ENCODE data around the gene PKP1.
A peak's percentile ranks its signal among the peaks of the same experiment; 100 is the strongest.

Gene PKP1

DNA sequence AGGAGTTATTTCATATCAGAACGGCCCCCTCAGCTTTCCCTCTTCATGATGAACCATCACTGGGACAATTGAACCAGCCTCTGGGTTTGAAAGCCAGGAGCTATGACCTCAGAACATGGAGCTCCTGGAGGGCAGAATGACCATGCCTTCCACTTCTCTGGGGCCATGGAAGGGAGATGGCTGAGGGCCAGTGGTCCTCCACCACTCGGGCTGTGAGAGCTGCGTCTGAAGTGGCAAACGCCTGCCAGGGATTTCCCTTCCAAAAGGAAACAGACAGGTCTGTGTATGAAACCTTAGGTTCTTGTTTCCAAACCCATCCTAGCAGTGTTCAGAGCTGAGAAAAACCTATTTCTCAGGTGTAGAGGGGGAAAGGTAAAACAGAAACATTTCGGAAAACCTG, 22.5 kb downstream of the PKP1 start:
- TF ChIP-seq Cebpa-rat (IDR thresholded peaks at IDR 0.05): no peak
- peaks cover 94% of the 10 kb centered on the region for H3K4me1 ChIP-seq
- no peaks in the 10 kb centered on the region for H3K36me3 ChIP-seq
- peak overlapping the region; percentile 87; the same call in 1 of the 2 replicates for H3K4me2 ChIP-seq
- H3K4me3 ChIP-seq: no peak overlapping the region
- H3K27ac ChIP-seq: peak overlapping the region; percentile 5; the same call in 1 of the 2 replicates
- no peak overlapping the region for H3K9ac ChIP-seq
- no peaks in the 10 kb centered on the region for H3K9me3 ChIP-seq
- no peaks in the 10 kb centered on the region for H4K20me1 ChIP-seq
- H3K27me3 ChIP-seq: no peaks in the 10 kb centered on the region

DNA sequence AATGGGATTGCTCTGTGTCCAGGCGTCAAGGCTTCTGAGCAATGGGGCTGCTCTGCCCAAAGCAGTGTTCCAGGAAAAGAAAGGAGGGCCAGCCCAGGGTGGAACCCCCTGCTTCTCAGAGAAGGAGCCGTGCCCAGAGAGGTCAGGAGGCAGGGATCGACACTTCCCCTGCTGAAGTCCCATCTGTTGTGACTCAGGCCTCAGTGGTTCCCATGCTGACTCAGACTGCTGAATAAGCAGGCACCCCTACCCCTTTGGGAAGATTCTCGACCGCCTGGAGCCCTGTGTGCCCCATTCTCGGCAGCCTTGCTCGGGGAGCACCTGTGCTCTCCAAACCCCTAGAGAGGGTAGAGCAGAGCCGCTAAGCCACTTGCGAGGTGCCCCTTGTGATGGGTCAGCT, 23.9 kb downstream of the PKP1 start:
- H3K36me3 ChIP-seq: no peaks in the 10 kb centered on the region
- no peaks in the 10 kb centered on the region for H3K27me3 ChIP-seq
- H3K9ac ChIP-seq: no peak overlapping the region
- peaks cover 94% of the 10 kb centered on the region for H3K4me1 ChIP-seq
- peak overlapping the region; percentile 17; the same call in 1 of the 2 replicates for H3K4me2 ChIP-seq
- H3K4me3 ChIP-seq: no peak overlapping the region
- peak overlapping the region; percentile 32; the same call in 1 of the 2 replicates for H3K27ac ChIP-seq
- no peaks in the 10 kb centered on the region for H3K9me3 ChIP-seq
- no peak for TF ChIP-seq Cebpa-rat (IDR thresholded peaks at IDR 0.05)
- H4K20me1 ChIP-seq: no peaks in the 10 kb centered on the region

DNA sequence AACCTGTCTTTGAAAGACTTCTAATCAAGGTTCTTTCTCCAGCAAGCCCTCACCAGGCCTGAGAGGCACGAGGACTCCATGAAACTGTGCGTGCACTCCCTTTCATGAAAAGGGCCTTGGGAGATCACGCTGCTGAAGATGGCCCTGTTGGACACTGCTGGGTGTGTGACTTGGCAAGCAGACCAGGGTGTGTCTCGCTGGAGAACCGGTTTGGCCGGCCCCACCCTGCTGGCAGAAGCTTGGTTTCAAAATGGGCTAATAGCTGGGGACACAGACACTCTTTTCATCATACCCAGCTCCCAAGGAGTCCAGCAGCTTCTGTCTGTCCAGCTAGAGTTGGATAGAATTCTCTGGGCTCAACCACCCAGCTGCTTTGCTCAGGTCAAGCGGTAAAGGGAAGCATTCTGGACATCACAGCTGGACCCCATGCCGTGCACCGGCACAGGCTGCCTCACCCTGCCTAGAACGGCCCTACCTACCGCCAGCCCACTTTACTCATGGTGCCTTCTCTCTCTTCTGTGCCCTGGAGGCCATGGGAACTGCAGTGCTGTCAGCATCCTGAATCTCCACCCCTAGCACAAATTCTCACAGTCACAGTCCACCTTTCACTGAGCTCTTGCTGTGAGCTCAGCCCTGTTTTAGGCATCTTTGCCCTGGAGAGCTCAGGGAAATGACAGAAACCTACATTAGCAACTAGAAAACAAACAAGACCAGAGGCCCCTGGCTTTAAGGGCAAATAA, 24.6 kb downstream of the PKP1 start:
- no peaks in the 10 kb centered on the region for H3K36me3 ChIP-seq
- peak overlapping the region; percentile 74; the same call in 1 of the 2 replicates for H3K27ac ChIP-seq
- no peaks in the 10 kb centered on the region for H4K20me1 ChIP-seq
- H3K27me3 ChIP-seq: no peaks in the 10 kb centered on the region
- H3K4me2 ChIP-seq: peak overlapping the region; percentile 17; the same call in 1 of the 2 replicates
- H3K4me1 ChIP-seq: peaks cover 94% of the 10 kb centered on the region
- no peaks in the 10 kb centered on the region for H3K9me3 ChIP-seq
- no peak for TF ChIP-seq Cebpa-rat (IDR thresholded peaks at IDR 0.05)
- H3K4me3 ChIP-seq: no peak overlapping the region
- no peak overlapping the region for H3K9ac ChIP-seq

DNA sequence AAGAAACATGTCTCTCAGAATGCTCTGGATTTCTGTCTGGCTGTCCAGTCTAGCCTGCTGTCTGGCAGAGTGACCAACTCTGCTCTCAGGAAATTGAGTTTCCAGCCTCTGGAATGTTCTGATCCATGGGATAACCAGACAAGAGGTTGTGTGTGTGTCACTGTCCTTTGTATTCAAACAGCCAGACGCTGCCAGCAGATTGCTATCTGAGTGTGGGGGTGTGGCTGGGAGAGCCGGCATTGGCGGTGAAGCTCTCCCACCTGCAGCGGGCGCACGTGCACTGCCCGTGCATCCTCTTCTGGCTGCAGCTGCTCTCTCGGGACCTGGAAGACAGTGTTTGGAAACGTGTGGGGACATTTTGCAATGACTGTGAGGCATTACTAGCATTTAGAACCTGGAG, 26.1 kb downstream of the PKP1 start:
- peak overlapping the region; percentile 74 for H3K27ac ChIP-seq
- H3K4me3 ChIP-seq: no peak overlapping the region
- H3K27me3 ChIP-seq: no peaks in the 10 kb centered on the region
- H3K36me3 ChIP-seq: no peaks in the 10 kb centered on the region
- peak overlapping the region; percentile 92 for H3K4me2 ChIP-seq
- no peaks in the 10 kb centered on the region for H3K9me3 ChIP-seq
- 0 out of 2 replicates have a peak overlapping the region, but pooled peaks have one; percentile 17 for H3K9ac ChIP-seq
- peaks cover 86% of the 10 kb centered on the region for H3K4me1 ChIP-seq
- TF ChIP-seq Cebpa-rat (IDR thresholded peaks at IDR 0.05): 0 out of 2 replicates have a peak, but pooled peaks have one; percentile 27
- H4K20me1 ChIP-seq: no peaks in the 10 kb centered on the region

DNA sequence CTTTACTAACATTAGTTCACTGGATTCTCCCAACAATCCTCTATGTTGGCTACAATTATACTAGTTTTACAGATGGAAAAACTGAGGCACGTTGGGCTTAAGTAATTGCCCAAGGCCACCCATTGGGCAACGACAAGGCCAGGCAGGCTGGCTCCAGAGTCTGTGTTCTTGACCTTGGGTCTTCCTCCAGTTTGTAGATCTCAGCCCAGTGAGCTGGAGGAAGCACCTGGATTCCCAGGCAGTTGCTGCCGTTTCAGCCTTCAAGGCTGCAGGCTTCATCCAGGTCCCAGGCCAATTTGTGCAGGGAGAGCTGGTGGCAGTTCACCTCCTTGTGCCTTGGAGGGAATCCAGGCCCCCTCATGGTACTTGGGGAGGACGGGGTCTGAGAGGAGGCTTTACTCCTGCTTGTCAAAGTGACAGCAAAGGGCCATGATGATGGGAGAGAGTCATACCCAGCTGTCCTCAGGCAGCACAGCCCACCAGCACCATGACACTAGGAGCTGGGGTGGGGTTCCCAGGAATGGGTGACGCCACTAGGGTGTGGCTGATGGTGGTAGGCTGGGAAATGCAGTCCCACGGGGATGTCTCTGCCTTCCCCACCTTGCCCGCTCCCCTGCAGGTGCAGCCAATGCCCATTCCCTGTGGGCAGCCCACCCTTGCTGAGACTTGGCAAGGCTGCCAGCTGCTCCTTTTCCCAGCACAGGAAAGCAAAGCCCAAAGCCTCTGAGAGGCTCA, 27.1 kb downstream of the PKP1 start:
- Histone ChIP-seq H3K27me3 (no peaks in the 10 kb centered on the region), H3K27ac (peak overlapping the region; percentile 74), H3K4me1 (peaks cover 76% of the 10 kb centered on the region), H3K36me3 (no peaks in the 10 kb centered on the region), H3K9me3 (no peaks in the 10 kb centered on the region), H3K4me3 (peak overlapping the region; percentile 1; the same call in 1 of the 2 replicates), H3K9ac (no peak overlapping the region), H4K20me1 (no peaks in the 10 kb centered on the region), H3K4me2 (peak overlapping the region; percentile 92)
- TF ChIP-seq Cebpa-rat (IDR thresholded peaks at IDR 0.05): no peak

DNA sequence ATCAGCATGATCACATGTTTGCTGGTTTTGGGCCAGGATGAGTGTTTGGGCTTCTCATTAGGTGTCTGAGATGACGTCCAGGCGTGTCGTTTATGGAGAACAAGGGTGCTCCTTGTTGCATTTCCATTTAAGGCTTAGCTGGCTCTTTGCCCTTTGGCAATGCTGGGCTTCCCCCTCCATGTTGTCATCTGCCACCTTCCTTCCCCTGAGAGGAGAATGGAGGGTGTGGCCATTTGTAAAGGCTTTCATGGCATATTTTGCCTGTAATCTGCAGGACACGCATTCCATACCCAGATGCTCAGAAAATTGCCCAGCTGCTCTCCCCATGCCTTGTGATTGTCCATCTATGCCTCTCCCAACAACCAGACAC, 27.7 kb downstream of the PKP1 start:
- H3K9me3 ChIP-seq: no peaks in the 10 kb centered on the region
- H3K27me3 ChIP-seq: no peaks in the 10 kb centered on the region
- peak overlapping the region; percentile 1; the same call in 1 of the 2 replicates for H3K4me3 ChIP-seq
- no peak overlapping the region for H3K9ac ChIP-seq
- peak overlapping the region; percentile 92 for H3K4me2 ChIP-seq
- H3K36me3 ChIP-seq: no peaks in the 10 kb centered on the region
- peak overlapping the region; percentile 74 for H3K27ac ChIP-seq
- no peaks in the 10 kb centered on the region for H4K20me1 ChIP-seq
- no peak for TF ChIP-seq Cebpa-rat (IDR thresholded peaks at IDR 0.05)
- peaks cover 70% of the 10 kb centered on the region for H3K4me1 ChIP-seq

DNA sequence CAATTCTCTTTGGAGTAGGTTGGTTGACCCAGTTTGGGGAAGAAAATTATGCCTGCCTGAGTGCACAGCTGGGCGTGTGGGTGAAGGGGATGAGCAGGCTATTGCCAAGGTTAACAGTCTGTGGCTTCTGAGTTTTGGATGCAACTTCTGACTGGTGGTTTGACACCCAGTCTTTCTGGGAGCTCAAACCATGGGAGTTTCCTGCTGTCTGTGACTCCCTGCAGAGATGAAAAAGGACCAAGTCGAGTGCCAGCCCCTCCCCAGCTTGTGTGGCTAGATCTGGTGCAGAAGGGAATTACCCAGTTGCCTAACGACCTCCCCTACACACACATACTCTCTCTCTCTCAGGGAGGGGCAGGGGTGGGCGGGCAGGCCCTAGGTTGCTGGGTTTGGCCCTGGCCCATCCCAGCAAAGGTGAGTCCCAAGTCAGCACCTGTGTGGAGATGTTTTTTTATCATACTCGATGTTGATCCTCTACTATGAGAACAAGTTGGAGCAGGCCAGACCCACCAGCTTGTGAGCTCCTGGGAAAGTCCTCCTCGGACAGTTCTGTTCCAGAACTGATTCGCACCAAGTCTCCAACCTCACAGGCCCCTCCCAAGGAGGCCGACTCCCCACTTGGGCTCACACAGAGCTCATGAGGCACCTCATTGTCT, 28.2 kb downstream of the PKP1 start:
- Histone ChIP-seq H3K27ac (peak overlapping the region; percentile 74), H3K36me3 (no peaks in the 10 kb centered on the region), H3K4me2 (peak overlapping the region; percentile 92)

DNA sequence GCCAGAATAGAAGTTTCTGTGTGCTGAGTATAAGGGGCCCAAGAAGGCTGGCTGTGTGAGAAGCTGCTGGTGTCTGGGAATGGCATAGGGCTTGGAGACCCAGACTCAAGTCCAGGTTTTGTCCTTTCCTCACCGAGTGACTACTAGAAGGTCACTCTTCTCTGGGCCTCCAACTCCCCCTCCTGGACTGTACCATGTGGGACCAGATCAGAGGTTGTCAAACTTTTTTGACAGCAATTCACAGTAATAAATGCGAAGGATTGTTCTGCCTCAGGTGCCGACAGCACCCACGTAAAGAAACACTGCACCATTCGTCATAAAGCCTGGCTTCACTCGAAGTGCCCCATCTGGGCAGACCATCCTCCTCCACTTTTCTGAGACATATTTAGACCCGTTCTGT, 29.0 kb downstream of the PKP1 start:
- Histone ChIP-seq H3K27me3 (no peaks in the 10 kb centered on the region), H3K36me3 (no peaks in the 10 kb centered on the region), H3K27ac (peak overlapping the region; percentile 74), H3K4me3 (no peak overlapping the region), H3K9ac (peak overlapping the region; percentile 38), H3K4me1 (peaks cover 63% of the 10 kb centered on the region), H3K9me3 (no peaks in the 10 kb centered on the region), H4K20me1 (no peaks in the 10 kb centered on the region), H3K4me2 (peak overlapping the region; percentile 92)
- TF ChIP-seq Cebpa-rat (IDR thresholded peaks at IDR 0.05): no peak

More for the DNA sequence above, 28.2 kb downstream of the PKP1 start:
- no peaks in the 10 kb centered on the region for H3K27me3 ChIP-seq
- peaks cover 67% of the 10 kb centered on the region for H3K4me1 ChIP-seq
- no peak for TF ChIP-seq Cebpa-rat (IDR thresholded peaks at IDR 0.05)
- no peaks in the 10 kb centered on the region for H4K20me1 ChIP-seq
- no peaks in the 10 kb centered on the region for H3K9me3 ChIP-seq
- no peak overlapping the region for H3K4me3 ChIP-seq
- H3K9ac ChIP-seq: peak overlapping the region; percentile 38

DNA sequence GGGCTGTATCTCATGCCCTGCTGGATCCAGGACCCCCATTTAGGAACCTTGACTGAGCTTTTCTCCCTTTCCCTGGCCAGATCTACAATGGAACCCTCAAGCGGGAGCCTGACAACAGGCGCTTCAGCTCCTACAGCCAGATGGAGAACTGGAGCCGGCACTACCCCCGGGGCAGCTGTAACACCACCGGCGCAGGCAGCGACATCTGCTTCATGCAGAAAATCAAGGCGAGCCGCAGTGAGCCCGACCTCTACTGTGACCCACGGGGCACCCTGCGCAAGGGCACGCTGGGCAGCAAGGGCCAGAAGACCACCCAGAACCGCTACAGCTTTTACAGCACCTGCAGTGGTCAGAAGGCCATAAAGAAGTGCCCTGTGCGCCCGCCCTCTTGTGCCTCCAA, 29.8 kb downstream of the PKP1 start:
- Histone ChIP-seq H3K27ac (peak overlapping the region; percentile 74; the same call in 1 of the 2 replicates), H4K20me1 (no peaks in the 10 kb centered on the region), H3K9me3 (no peaks in the 10 kb centered on the region), H3K4me1 (peaks cover 55% of the 10 kb centered on the region), H3K27me3 (no peaks in the 10 kb centered on the region), H3K4me3 (no peak overlapping the region), H3K9ac (no peak overlapping the region), H3K4me2 (peak overlapping the region; percentile 92; the same call in 1 of the 2 replicates), H3K36me3 (no peaks in the 10 kb centered on the region)
- no peak for TF ChIP-seq Cebpa-rat (IDR thresholded peaks at IDR 0.05)

Data from BLaER1 (cell line).